Fibroblast of the aortic adventitia (primary cell): ENCODE data around the gene EMILIN3. TPM values are rescaled to one million over a fixed set of nuclear protein-coding genes. Genes with fewer than 3 reads are reported as not detected.

Experiments
- DNase-seq: peaks from one replicate; pipeline ENCODE4 v3.0.0-alpha.2; 2010; ENCODE audit warnings: low read depth
- H3K4me3 ChIP-seq: 2 replicates; pipeline ENCODE4 v1.5.1; 2011; ENCODE audit warnings: low read depth, mild to moderate bottlenecking, control low read depth, low read length, moderate library complexity
- total RNA-seq: library from RNA; depleted of rRNA; stranded (reverse); fragments of >200 nt; gene quantifications from 2 replicates; pipeline ENCODE4 v1.2.3, GENCODE V29; 2012; ENCODE audit warnings: low replicate concordance
- TF ChIP-seq, protein P1 (sequence below): IDR thresholded peaks from 2 replicates; pipeline ENCODE4 v1.5.1; 2011; ENCODE audit warnings: mild to moderate bottlenecking, low read length, control low read depth, inconsistent platforms; ENCODE audit not compliant: insufficient read depth

EMILIN3 gene
- total RNA-seq, 1 donor: not detected

DNA sequence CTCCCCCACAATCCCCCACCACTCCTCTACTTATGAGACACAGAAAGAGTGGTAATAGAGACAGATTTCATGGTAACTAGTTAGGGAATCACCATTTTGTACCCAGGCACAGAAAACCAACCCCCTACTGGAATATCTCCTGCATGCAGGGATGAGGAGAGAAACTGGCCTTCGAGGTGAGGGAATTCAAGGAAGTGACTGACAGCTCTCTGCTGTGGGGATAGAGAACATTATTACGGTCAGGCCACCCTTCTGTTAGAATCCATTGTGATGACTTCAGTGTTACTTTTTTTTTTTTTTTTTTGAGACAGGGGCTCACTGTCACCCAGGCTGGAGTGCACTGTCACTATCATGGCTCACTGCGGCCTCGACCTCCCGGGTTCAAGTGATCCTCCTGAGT lies 39.4 kb downstream of the EMILIN3 start:
- no peak for DNase-seq
- no peak overlapping the region for H3K4me3 ChIP-seq
- TF ChIP-seq, protein P1, sequence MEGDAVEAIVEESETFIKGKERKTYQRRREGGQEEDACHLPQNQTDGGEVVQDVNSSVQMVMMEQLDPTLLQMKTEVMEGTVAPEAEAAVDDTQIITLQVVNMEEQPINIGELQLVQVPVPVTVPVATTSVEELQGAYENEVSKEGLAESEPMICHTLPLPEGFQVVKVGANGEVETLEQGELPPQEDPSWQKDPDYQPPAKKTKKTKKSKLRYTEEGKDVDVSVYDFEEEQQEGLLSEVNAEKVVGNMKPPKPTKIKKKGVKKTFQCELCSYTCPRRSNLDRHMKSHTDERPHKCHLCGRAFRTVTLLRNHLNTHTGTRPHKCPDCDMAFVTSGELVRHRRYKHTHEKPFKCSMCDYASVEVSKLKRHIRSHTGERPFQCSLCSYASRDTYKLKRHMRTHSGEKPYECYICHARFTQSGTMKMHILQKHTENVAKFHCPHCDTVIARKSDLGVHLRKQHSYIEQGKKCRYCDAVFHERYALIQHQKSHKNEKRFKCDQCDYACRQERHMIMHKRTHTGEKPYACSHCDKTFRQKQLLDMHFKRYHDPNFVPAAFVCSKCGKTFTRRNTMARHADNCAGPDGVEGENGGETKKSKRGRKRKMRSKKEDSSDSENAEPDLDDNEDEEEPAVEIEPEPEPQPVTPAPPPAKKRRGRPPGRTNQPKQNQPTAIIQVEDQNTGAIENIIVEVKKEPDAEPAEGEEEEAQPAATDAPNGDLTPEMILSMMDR: no peak

DNA sequence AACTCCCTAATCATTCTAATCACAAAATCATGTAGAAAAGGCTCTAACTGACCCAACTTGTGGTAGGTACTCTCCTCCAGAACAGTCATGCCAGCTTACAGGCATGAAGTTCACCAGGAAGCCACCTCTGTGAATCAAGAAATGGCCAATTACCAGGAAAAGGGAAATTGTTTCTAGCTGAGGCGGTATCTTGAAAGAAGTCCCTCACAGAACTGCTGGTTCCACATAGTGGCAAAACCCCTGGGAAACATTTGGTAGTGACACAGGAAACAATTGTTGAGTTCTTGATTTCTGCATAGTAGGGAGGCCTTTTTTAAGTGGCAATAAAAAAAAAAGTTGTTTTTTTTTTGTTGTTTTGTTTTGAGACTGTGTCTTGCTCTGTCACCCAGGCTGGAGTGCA lies 45.6 kb downstream of the EMILIN3 start:
- TF ChIP-seq, protein P1: no peak
- no peak for DNase-seq
- H3K4me3 ChIP-seq: no peak overlapping the region

DNA sequence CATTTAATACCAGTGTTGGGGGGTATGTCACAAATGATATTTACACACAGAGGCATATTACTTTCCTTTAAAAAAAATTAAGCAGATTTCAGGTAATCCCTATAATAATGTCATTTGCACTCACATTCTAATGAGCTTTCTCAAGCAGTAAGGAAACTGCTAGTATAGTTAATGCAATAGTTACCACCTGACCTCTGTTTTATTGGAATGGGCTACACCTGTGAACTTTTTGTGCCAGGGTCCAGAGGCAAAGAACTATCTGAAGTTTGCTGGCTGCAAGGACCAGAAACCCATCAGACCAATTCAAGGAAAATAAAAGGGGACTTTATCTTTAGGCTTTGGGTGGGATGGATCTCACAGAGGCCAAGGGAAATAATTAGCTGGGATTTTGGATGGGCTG lies 46.2 kb downstream of the EMILIN3 start:
- no peak for DNase-seq
- TF ChIP-seq, protein P1: no peak
- no peak overlapping the region for H3K4me3 ChIP-seq

DNA sequence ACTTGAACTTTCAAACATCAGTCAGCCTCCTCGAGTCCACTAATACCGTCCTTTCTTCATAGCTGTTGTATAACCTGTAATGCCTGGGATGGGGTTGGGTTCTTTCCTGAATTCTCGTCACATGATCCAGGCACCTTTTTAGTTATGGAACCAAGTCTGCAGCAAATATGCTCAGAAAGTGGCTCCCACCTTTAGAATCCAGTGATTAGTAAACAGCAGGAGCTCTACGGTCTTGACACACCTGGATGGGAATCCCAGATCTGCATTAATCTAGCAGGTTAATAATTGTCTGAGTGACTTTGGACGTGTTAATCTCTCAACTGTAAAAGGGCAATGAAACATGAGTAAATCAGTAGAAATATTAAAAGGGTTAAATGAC lies 48.4 kb downstream of the EMILIN3 start:
- TF ChIP-seq, protein P1: no peak
- no peak for DNase-seq
- no peak overlapping the region for H3K4me3 ChIP-seq

DNA sequence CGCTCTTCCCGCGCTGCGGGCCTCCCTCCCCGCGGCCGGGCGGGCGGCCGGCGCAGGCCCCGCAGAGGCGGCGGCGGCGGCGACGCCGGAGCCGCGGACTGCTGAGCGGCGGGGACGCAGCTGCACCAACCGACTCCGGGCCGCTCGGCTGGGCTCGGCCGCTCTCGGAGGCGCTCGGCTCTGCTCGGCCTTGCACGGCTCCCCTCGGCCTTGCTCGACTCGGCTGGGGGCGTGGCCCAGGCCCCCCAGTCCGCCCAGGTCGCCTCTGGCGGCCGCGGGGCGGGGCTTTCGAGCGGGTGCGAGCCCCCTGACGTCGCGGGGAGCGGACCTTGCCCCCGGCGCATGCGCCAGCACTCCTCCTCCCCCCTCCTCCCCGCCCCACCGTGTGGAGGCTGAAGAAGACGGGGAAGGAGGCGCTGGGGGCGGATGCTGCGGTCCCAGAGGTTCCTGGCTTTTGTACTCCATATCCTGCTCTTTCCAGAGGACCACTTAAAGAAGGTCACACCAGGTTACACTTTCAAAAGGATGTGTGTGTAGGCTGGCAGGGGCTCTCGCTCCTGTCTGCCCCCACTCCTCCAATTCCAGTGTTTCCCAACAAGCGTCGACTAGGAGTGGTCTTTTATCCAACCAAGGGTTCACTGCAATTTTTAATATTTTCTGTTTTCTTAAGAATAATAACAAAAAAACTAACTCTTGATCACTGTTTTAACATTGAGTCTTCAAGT lies 48.9 kb downstream of the EMILIN3 start, which contains the start of gene ZHX3:
Gene ZHX3 (minus strand): TSS at position 186 of the 725 bp plus-strand sequence. CDS start 112,815 bp downstream, outside the sequence.
- DNase-seq: peak; percentile 92
- peak within 1 kb of the TSS; percentile 92 for H3K4me3 ChIP-seq
- TF ChIP-seq, protein P1: no peak

DNA sequence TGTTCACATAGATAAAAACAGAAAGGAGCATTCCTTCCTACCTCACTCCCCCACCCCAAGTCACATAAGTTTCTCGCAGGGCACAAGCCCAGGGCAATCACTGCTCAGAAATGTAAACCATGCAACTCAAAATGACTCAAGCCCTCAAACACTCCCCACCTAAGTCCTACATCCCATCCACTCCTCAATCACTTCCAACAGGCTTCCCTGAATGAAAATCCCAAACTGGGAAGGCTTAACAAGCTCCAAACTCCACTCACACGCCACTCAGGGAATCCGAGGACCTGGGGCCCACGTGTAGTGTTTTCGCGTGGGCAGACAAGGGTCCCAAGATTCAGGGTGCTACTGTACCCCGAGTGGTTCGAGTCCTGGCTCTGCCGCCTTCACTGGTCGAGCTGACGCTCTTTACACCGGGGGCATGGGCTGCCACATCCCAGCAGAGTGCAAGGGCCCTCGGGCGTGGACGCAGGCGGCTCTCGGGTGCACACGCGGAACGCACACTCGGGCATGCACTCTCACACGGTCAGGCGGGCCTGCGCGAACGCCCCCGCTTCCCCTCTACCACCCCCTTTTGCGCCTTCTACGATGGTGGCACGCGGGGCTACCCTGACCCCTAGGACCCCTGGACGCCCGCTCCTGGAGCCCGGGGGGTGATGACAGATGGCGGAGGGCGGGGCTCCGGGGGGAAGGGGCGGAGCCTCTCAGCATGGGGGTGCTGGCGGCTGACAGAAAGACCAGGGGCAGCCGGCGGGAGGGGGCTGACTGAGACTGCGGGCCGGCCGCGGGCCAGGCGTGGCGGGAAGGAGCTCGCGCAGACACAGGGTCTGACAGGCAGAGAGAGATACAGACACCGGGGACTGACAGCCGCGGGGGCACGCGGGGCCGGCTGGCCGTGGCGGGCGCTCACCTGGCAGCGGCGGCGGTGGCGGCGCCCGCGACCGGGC lies 49.7 kb downstream of the EMILIN3 start:
- TF ChIP-seq, protein P1: no peak
- peak; percentile 86 for DNase-seq
- H3K4me3 ChIP-seq: peak overlapping the region; percentile 92
